Testis (tissue), 2 donors: ENCODE data around the gene SLC18A2.

Source experiments
- POLR2A ChIP-seq: fragments of 450-650 bp; IDR thresholded peaks from one replicate; pipeline ENCODE4 v1.6.1; 2017; ENCODE audit warnings: antibody characterized with exemption, mild to moderate bottlenecking, moderate library complexity
- TF ChIP-seq, protein P1 (sequence below), 3 experiments: fragments of 450-650 bp in 2 of 3; fragments of 200-600 bp in 1 of 3; sonication (generic) in 1 of 3; IDR thresholded peaks; one replicate each; pipeline ENCODE4 v1.5.1; 2016 to 2019; ENCODE audit warnings: antibody characterized with exemption in 3 of 3, mild to moderate bottlenecking in 2 of 3, moderate library complexity in 1 of 3

- TF ChIP-seq, protein P1, sequence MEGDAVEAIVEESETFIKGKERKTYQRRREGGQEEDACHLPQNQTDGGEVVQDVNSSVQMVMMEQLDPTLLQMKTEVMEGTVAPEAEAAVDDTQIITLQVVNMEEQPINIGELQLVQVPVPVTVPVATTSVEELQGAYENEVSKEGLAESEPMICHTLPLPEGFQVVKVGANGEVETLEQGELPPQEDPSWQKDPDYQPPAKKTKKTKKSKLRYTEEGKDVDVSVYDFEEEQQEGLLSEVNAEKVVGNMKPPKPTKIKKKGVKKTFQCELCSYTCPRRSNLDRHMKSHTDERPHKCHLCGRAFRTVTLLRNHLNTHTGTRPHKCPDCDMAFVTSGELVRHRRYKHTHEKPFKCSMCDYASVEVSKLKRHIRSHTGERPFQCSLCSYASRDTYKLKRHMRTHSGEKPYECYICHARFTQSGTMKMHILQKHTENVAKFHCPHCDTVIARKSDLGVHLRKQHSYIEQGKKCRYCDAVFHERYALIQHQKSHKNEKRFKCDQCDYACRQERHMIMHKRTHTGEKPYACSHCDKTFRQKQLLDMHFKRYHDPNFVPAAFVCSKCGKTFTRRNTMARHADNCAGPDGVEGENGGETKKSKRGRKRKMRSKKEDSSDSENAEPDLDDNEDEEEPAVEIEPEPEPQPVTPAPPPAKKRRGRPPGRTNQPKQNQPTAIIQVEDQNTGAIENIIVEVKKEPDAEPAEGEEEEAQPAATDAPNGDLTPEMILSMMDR (IDR thresholded peaks at IDR 0.05): no peak
- TF ChIP-seq POLR2A: no peak
Observed at GRCh38 chr10:117284716-117285494, 44.0 kb downstream of the SLC18A2 start.
